GM21529 (cell line): ENCODE results near the gene PNPLA7.
"Not testable (repeated sequence)": the region's sequence is repeated elsewhere in the genome, so short reads cannot be mapped to it uniquely, and the experiment has no call there.

Experiments used
- ATAC-seq: cut with Tn5 transposase; IDR thresholded peaks from one replicate; pipeline ENCODE4 v1.9.1; 2021; ENCODE audit not compliant: unreplicated experiment

PNPLA7 gene

GRCh38 chr9:137452761-137453642 is 97.2 kb downstream of the PNPLA7 start:
- no peak for ATAC-seq

- ATAC-seq: no peak
These were observed 98.0 kb downstream of the PNPLA7 start for GRCh38 chr9:137452006-137452760.

GRCh38 chr9:137451264-137452005 is 98.8 kb downstream of the PNPLA7 start:
- not testable (repeated sequence) for ATAC-seq

- ATAC-seq: not testable (repeated sequence)
These were observed 99.5 kb downstream of the PNPLA7 start for GRCh38 chr9:137450539-137451222.

GRCh38 chr9:137449931-137450538 is 100.2 kb downstream of the PNPLA7 start:
- ATAC-seq: no peak

GRCh38 chr9:137449081-137449844 is 100.9 kb downstream of the PNPLA7 start:
- ATAC-seq: no peak

- no peak for ATAC-seq
These were observed 101.6 kb downstream of the PNPLA7 start for GRCh38 chr9:137448602-137448962.

GRCh38 chr9:137447722-137448601 is 102.2 kb downstream of the PNPLA7 start:
- no peak for ATAC-seq

- ATAC-seq: no peak
These were observed 103.2 kb downstream of the PNPLA7 start for GRCh38 chr9:137446851-137447471.

GRCh38 chr9:137445930-137446431 is 104.2 kb downstream of the PNPLA7 start:
- no peak for ATAC-seq

GRCh38 chr9:137445275-137445807 is 104.9 kb downstream of the PNPLA7 start:
- peak; percentile 60 for ATAC-seq

- no peak for ATAC-seq
These were observed 106.0 kb downstream of the PNPLA7 start for GRCh38 chr9:137444106-137444790.

- ATAC-seq: no peak
These were observed 108.3 kb downstream of the PNPLA7 start for GRCh38 chr9:137441935-137442321.

GRCh38 chr9:137441289-137441934 is 108.8 kb downstream of the PNPLA7 start, which contains the start of gene ENTPD8:
Gene ENTPD8, minus strand, starts transcription at chr9:137441357. Its CDS starts 3,072 bp downstream, at chr9:137438285.
- no peak for ATAC-seq

- ATAC-seq: no peak
These were observed 111.0 kb downstream of the PNPLA7 start for GRCh38 chr9:137439158-137439714.

- no peak for ATAC-seq
These were observed 111.5 kb downstream of the PNPLA7 start for GRCh38 chr9:137438591-137439157.
